Measurements from ENCODE around the gene RNF4.
"Not testable (repeated sequence)": the region's sequence is repeated elsewhere in the genome, so short reads cannot be mapped to it uniquely, and the experiment has no call there.

The RNF4 gene

GRCh38 chr4:2489081-2489805 lies 20.3 kb downstream of the RNF4 start:
- DNase-seq (ENCODE audit: low read depth), result no peak

GRCh38 chr4:2489841-2490552 lies 21.1 kb downstream of the RNF4 start:
- no peak for DNase-seq (ENCODE audit: low read depth)

GRCh38 chr4:2492970-2493369 lies 24.1 kb downstream of the RNF4 start:
- DNase-seq (ENCODE audit: low read depth), result no peak

- no peak for DNase-seq (ENCODE audit: low read depth)
Measured at GRCh38 chr4:2494992-2495391, 26.1 kb downstream of the RNF4 start.

- DNase-seq (ENCODE audit: low read depth), result no peak
Measured at GRCh38 chr4:2497324-2497723, 28.4 kb downstream of the RNF4 start.

GRCh38 chr4:2497931-2498330 lies 29.0 kb downstream of the RNF4 start:
- DNase-seq (ENCODE audit: low read depth), result no peak

- DNase-seq (ENCODE audit: low read depth), result no peak
Measured at GRCh38 chr4:2500547-2500946, 31.6 kb downstream of the RNF4 start.

- DNase-seq (ENCODE audit: low read depth), result no peak
Measured at GRCh38 chr4:2501034-2501594, 32.2 kb downstream of the RNF4 start.

- DNase-seq (ENCODE audit: low read depth), result no peak
Measured at GRCh38 chr4:2503809-2504208, 34.9 kb downstream of the RNF4 start.

GRCh38 chr4:2507259-2507658 lies 38.4 kb downstream of the RNF4 start:
- no peak for DNase-seq (ENCODE audit: low read depth)

- no peak for DNase-seq (ENCODE audit: low read depth)
Measured at GRCh38 chr4:2507855-2508254, 38.9 kb downstream of the RNF4 start.

- DNase-seq (ENCODE audit: low read depth), result no peak
Measured at GRCh38 chr4:2510351-2511259, 41.7 kb downstream of the RNF4 start.

- DNase-seq (ENCODE audit: low read depth), result no peak
Measured at GRCh38 chr4:2511645-2512131, 42.8 kb downstream of the RNF4 start.

- no peak for DNase-seq (ENCODE audit: low read depth)
Measured at GRCh38 chr4:2512396-2513135, 43.7 kb downstream of the RNF4 start.

GRCh38 chr4:2514193-2514592 lies 45.3 kb downstream of the RNF4 start:
- DNase-seq (ENCODE audit: low read depth), result not testable (repeated sequence)

- DNase-seq (ENCODE audit: low read depth), result not testable (repeated sequence)
Measured at GRCh38 chr4:2514944-2515343, 46.0 kb downstream of the RNF4 start.

- DNase-seq (ENCODE audit: low read depth), result no peak
Measured at GRCh38 chr4:2515830-2516550, 47.1 kb downstream of the RNF4 start.

- DNase-seq (ENCODE audit: low read depth), result no peak
Measured at GRCh38 chr4:2516635-2517034, 47.7 kb downstream of the RNF4 start.

- no peak for DNase-seq (ENCODE audit: low read depth)
Measured at GRCh38 chr4:2526559-2526958, 57.7 kb downstream of the RNF4 start.

- DNase-seq (ENCODE audit: low read depth), result peak; percentile 20
Measured at GRCh38 chr4:2534904-2535375, 66.0 kb downstream of the RNF4 start.

Measured in EH (cell line).